GM12875 (cell line): ENCODE data around the gene SH3TC2.
"Not testable (repeated sequence)": the region's sequence is repeated elsewhere in the genome, so short reads cannot be mapped to it uniquely, and the experiment has no call there.

Experiments
- H3K4me3 ChIP-seq: one replicate; pipeline ENCODE4 v1.5.1; 2011; ENCODE audit warnings: low read depth, low read length, control low read depth
- TF ChIP-seq, protein P1 (sequence below): IDR thresholded peaks from 2 replicates; pipeline ENCODE4 v1.5.1; 2011; ENCODE audit warnings: low read depth, mild to moderate bottlenecking, control low read depth, inconsistent platforms, low read length, moderate library complexity, borderline replicate concordance; ENCODE audit not compliant: insufficient read depth

The SH3TC2 gene

GRCh38 chr5:149089796-149090195 is 26.9 kb upstream of the SH3TC2 start:
- H3K4me3 ChIP-seq, result no peak overlapping the region
- TF ChIP-seq, protein P1, sequence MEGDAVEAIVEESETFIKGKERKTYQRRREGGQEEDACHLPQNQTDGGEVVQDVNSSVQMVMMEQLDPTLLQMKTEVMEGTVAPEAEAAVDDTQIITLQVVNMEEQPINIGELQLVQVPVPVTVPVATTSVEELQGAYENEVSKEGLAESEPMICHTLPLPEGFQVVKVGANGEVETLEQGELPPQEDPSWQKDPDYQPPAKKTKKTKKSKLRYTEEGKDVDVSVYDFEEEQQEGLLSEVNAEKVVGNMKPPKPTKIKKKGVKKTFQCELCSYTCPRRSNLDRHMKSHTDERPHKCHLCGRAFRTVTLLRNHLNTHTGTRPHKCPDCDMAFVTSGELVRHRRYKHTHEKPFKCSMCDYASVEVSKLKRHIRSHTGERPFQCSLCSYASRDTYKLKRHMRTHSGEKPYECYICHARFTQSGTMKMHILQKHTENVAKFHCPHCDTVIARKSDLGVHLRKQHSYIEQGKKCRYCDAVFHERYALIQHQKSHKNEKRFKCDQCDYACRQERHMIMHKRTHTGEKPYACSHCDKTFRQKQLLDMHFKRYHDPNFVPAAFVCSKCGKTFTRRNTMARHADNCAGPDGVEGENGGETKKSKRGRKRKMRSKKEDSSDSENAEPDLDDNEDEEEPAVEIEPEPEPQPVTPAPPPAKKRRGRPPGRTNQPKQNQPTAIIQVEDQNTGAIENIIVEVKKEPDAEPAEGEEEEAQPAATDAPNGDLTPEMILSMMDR, result no peak

DNA sequence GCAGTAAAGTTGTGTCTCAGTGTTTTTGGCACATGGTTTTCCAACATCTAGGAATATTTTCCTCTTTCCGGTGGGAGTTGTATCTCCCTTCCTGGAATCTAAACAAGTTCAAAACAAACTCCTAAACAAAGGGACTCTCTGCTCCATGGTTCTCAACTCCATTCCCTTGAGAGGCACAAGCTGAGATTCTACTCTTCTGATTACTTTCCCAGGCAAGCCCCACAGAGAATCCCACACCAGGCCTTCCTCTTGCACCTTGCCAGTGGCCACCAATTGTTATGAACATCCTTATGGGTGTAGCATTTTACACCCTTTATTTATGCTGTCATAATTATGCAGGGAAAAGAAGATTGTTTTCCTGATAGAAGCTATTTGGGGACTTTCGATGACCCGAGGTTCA is 25.8 kb upstream of the SH3TC2 start:
- TF ChIP-seq, protein P1, result no peak
- no peak overlapping the region for H3K4me3 ChIP-seq

DNA sequence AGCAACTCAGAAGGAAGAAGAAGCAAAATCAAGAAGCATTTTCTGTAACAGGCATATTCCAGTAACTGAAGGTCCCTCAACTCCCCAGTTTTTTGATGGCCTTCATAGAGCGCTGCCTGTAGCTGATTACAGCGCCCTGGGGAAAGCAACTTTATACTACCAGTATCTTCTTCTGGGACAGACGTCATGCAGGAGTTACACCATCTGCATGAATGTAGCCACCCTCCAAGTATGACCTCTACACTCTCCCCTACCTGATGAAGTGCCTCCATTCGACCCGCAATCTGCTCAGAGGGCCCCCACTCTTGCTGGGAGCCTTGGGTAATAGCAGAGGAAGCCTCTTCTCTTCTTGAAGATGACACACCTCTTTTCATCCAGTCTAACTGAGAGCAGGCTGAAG is 21.0 kb upstream of the SH3TC2 start:
- H3K4me3 ChIP-seq, result no peak overlapping the region
- TF ChIP-seq, protein P1, result no peak

DNA sequence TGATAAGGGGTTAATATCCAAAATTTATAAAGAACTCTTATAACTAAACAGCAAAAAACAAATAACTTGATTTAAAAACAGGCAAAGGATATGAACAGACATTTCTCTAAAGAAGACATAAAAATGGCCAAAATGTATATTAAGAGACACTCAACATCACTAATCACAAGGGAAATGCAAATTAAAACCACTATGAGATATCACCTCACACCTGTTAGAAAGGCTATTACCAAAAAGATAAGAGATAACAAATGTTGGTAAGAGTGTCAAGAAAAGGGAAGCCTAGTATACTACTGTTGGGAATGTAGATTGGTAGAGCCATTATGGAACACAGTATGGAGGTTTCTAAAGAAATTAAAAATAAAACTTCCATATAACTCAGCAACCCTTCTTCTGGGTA is 19.4 kb upstream of the SH3TC2 start:
- H3K4me3 ChIP-seq, result no peak overlapping the region

GRCh38 chr5:149080294-149080693 is 17.4 kb upstream of the SH3TC2 start:
- no peak overlapping the region for H3K4me3 ChIP-seq
- TF ChIP-seq, protein P1, result no peak

More for the DNA sequence above, 19.4 kb upstream of the SH3TC2 start:
- TF ChIP-seq, protein P1, result no peak

- TF ChIP-seq, protein P1, result no peak
- H3K4me3 ChIP-seq, result no peak overlapping the region
Measured at GRCh38 chr5:149079883-149080282, 17.0 kb upstream of the SH3TC2 start.

DNA sequence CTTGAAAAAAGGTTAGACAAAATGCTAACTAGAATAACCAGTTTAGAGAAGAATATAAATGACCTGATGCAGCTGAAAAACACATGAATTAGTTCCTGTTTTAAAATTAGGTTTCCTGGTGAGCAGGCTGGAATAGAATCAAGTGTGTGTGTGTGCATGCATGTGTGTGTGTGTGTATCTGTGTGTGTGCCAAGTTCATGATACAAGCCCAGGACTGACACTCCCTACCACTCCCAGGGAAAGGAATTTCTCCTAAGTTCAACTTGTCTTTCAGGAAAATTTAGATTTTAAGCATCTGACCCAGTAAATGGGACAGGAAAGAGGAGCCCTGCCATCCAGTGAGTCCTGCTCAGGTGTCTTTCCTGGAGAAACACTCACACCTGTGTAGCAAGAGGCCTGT is 11.2 kb upstream of the SH3TC2 start:
- H3K4me3 ChIP-seq, result not testable (repeated sequence)

DNA sequence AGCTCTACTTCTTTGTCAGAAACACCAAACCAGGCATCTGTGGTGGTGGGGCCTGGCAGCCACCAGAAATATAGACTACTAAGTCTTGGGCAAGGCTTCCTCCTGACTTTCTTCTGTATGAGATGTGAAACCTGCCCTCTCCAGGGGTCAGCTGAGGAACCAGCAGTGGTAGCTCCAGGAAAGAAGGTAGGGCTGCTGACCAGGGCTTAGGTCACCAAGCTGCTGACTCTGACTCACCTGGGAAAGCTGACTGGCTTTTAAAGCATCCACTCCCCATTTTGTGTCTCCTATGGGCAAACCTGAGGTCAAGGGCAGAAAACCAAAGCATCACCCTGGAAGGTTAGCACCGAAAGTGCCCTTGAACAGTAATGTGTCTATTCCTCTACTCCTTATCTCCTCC is 10.4 kb upstream of the SH3TC2 start:
- TF ChIP-seq, protein P1, result no peak
- no peak overlapping the region for H3K4me3 ChIP-seq
